ENCODE data around the gene RREB1. TPM values are rescaled to one million over a fixed set of nuclear protein-coding genes. Genes with fewer than 3 reads are reported as not detected.

RREB1 gene
- polyA plus RNA-seq, 2 of the 4 experiments (the other 2 are of a cell fraction): 2.2 to 5.0 TPM

DNA sequence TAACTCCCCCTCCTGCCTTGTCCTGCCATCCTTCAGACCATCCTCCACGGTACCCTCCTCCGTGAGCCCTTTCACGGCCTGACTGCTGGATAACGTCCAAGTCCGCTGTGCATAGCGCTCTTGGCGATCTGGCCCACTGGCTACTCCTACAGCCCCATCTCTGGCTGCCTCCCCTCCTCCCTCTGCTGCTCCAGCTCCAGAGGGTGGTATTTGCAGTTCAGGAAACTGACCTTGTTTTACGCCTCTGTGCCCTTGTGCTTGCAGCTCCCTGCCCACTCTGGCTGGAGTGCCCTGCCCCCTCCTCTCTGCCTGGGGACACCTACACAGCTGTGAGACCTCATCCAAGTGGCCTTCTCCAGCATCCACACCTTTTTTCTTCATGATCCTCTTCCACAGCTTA is 6.5 kb upstream of the RREB1 start:
- no peak overlapping the region for H3K4me3 ChIP-seq
- ATAC-seq (no peak), FAIRE-seq (no peak), DNase-seq (ENCODE audit: low read depth in 1 of 2, low spot score in 1 of 2) (no peak)
- POLR2A ChIA-PET: no interaction called here
- CTCF ChIA-PET: no interaction called here
- no peaks in the 10 kb centered on the region for H3K9me3 ChIP-seq
- no peak for TF ChIP-seq GATA3 (IDR thresholded peaks at IDR 0.05; ENCODE audit: borderline replicate concordance)
- TF ChIP-seq, protein P1, sequence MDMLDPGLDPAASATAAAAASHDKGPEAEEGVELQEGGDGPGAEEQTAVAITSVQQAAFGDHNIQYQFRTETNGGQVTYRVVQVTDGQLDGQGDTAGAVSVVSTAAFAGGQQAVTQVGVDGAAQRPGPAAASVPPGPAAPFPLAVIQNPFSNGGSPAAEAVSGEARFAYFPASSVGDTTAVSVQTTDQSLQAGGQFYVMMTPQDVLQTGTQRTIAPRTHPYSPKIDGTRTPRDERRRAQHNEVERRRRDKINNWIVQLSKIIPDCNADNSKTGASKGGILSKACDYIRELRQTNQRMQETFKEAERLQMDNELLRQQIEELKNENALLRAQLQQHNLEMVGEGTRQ (IDR thresholded peaks at IDR 0.05): no peak
- no peak for TF ChIP-seq EHMT2 (IDR thresholded peaks at IDR 0.05; ENCODE audit: low read depth)
- TF ChIP-seq, protein P2, sequence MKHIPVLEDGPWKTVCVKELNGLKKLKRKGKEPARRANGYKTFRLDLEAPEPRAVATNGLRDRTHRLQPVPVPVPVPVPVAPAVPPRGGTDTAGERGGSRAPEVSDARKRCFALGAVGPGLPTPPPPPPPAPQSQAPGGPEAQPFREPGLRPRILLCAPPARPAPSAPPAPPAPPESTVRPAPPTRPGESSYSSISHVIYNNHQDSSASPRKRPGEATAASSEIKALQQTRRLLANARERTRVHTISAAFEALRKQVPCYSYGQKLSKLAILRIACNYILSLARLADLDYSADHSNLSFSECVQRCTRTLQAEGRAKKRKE (CRISPR knock-in tag; IDR thresholded peaks at IDR 0.05; ENCODE audit: low read depth): no peak
- no peak for TF ChIP-seq FOXS1 (CRISPR knock-in tag; IDR thresholded peaks at IDR 0.05)
- TF ChIP-seq ZNF302 (CRISPR knock-in tag; IDR thresholded peaks at IDR 0.05): no peak
- TF ChIP-seq HOXB5 (CRISPR knock-in tag; IDR thresholded peaks at IDR 0.05): no peak
- TF ChIP-seq, protein P3, sequence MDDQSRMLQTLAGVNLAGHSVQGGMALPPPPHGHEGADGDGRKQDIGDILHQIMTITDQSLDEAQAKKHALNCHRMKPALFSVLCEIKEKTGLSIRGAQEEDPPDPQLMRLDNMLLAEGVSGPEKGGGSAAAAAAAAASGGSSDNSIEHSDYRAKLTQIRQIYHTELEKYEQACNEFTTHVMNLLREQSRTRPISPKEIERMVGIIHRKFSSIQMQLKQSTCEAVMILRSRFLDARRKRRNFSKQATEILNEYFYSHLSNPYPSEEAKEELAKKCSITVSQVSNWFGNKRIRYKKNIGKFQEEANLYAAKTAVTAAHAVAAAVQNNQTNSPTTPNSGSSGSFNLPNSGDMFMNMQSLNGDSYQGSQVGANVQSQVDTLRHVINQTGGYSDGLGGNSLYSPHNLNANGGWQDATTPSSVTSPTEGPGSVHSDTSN (IDR thresholded peaks at IDR 0.05): no peak
- TF ChIP-seq JUN (IDR thresholded peaks at IDR 0.05): no peak
- TF ChIP-seq MAX (IDR thresholded peaks at IDR 0.05): no peak
- TF ChIP-seq CEBPB (IDR thresholded peaks at IDR 0.05): no peak
- TF ChIP-seq, protein P4, sequence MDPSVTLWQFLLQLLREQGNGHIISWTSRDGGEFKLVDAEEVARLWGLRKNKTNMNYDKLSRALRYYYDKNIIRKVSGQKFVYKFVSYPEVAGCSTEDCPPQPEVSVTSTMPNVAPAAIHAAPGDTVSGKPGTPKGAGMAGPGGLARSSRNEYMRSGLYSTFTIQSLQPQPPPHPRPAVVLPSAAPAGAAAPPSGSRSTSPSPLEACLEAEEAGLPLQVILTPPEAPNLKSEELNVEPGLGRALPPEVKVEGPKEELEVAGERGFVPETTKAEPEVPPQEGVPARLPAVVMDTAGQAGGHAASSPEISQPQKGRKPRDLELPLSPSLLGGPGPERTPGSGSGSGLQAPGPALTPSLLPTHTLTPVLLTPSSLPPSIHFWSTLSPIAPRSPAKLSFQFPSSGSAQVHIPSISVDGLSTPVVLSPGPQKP (IDR thresholded peaks at IDR 0.05; ENCODE audit: low read depth, low read length): no peak
- no peak for TF ChIP-seq PHF8 (IDR thresholded peaks at IDR 0.05; ENCODE audit: borderline replicate concordance, low read depth)
- TF ChIP-seq EHF (CRISPR knock-in tag; IDR thresholded peaks at IDR 0.05): no peak
- H3K4me1 ChIP-seq: peaks cover 3% of the 10 kb centered on the region; the same call in 2 of the 3 replicates
- H3K27ac ChIP-seq: no peak overlapping the region
- no peak overlapping the region for H3K4me2 ChIP-seq
- 94% methylated on average over 8 of the region's 8 CpGs for WGBS (ENCODE audit: missing lambda C conversion rate)

DNA sequence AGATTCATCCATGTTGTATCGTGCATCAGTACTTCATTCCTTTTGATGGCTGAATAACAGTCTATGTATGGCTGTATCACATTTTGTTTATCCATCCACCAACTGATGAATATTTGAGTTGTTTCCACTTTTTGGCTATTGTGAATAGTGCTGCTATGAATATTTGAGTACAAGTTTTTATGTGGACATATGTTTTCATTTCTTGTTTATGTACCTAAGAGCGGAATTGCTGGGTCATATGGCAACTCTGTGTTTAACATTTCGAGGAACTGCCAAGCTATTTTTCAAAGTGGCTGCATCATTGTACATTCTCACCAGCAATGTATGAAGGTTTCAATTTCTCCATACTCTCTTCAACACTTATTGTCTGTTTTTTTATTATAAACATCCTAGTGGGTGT is 3.0 kb upstream of the RREB1 start:
- FAIRE-seq: no peak
- Histone ChIP-seq H3K4me2 (no peak overlapping the region), H3K4me1 (peaks cover 9% of the 10 kb centered on the region), H3K4me3 (no peak overlapping the region), H3K27ac (no peak overlapping the region), H3K9me3 (no peaks in the 10 kb centered on the region)
- WGBS (ENCODE audit: missing lambda C conversion rate): 92% methylated on average over 3 of the region's 3 CpGs
- POLR2A ChIA-PET: no interaction called here
- no peak for DNase-seq (ENCODE audit: low read depth in 1 of 2, low spot score in 1 of 2)
- CTCF ChIA-PET: interaction anchor here (1.2 kb wide), 1 partner anchor 138 kb away, joined by 3 read pairs; no protein-coding TSS in a partner anchor
- TF ChIP-seq CHD2 (IDR thresholded peaks at IDR 0.05; ENCODE audit: low read length, partially characterized antibody) (no peak), HOXB13 (CRISPR knock-in tag; IDR thresholded peaks at IDR 0.05; ENCODE audit: low read depth) (no peak), SREBF2 (IDR thresholded peaks at IDR 0.05) (no peak), KDM5A (IDR thresholded peaks at IDR 0.05) (no peak), GATA3 (IDR thresholded peaks at IDR 0.05; ENCODE audit: borderline replicate concordance) (no peak), HDAC2 (IDR thresholded peaks at IDR 0.05) (no peak), E2F6 (IDR thresholded peaks at IDR 0.05; ENCODE audit: borderline replicate concordance, low read depth) (no peak), NFE2L2 (conservative IDR thresholded peaks at IDR 0.05; ENCODE audit: low read length) (no peak), ESRRA (IDR thresholded peaks at IDR 0.05; ENCODE audit: borderline replicate concordance, low read length) (no peak), JUN (IDR thresholded peaks at IDR 0.05) (no peak), BCL3 (IDR thresholded peaks at IDR 0.05) (no peak), NPAS2 (CRISPR knock-in tag; IDR thresholded peaks at IDR 0.05; ENCODE audit: borderline replicate concordance) (no peak), EHF (CRISPR knock-in tag; IDR thresholded peaks at IDR 0.05) (no peak), ZFP36 (IDR thresholded peaks at IDR 0.05; ENCODE audit: borderline replicate concordance, partially characterized antibody) (no peak)
- TF ChIP-seq, protein P2 (CRISPR knock-in tag; IDR thresholded peaks at IDR 0.05; ENCODE audit: low read depth): no peak
- TF ChIP-seq, protein P5, sequence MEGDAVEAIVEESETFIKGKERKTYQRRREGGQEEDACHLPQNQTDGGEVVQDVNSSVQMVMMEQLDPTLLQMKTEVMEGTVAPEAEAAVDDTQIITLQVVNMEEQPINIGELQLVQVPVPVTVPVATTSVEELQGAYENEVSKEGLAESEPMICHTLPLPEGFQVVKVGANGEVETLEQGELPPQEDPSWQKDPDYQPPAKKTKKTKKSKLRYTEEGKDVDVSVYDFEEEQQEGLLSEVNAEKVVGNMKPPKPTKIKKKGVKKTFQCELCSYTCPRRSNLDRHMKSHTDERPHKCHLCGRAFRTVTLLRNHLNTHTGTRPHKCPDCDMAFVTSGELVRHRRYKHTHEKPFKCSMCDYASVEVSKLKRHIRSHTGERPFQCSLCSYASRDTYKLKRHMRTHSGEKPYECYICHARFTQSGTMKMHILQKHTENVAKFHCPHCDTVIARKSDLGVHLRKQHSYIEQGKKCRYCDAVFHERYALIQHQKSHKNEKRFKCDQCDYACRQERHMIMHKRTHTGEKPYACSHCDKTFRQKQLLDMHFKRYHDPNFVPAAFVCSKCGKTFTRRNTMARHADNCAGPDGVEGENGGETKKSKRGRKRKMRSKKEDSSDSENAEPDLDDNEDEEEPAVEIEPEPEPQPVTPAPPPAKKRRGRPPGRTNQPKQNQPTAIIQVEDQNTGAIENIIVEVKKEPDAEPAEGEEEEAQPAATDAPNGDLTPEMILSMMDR (IDR thresholded peaks at IDR 0.05): no peak
- no peak for ATAC-seq
